ENCODE measurements around the gene MGAT5. TPM values are rescaled to one million over a fixed set of nuclear protein-coding genes. Genes with fewer than 3 reads are reported as not detected.

Gene MGAT5
- total RNA-seq, 1 donor from 2014 or later, result 58.8 TPM

GRCh38 chr2:134225173-134225572 is 28.7 kb upstream of the MGAT5 start:
- no peak for TF ChIP-seq CTCF (IDR thresholded peaks at IDR 0.05; ENCODE audit: partially characterized antibody, unreplicated experiment)
- no peak for DNase-seq
- Mint-ChIP-seq H3K4me3 (ENCODE audit: unreplicated experiment) (no peak overlapping the region), H3K4me1 (ENCODE audit: low read depth, unreplicated experiment) (peaks cover 10% of the 10 kb centered on the region), H3K27ac (ENCODE audit: unreplicated experiment) (no peak overlapping the region), H3K9me3 (ENCODE audit: unreplicated experiment) (peaks cover 5% of the 10 kb centered on the region), H3K27me3 (ENCODE audit: unreplicated experiment) (no peaks in the 10 kb centered on the region), H3K36me3 (ENCODE audit: unreplicated experiment) (peaks cover 13% of the 10 kb centered on the region)

- Mint-ChIP-seq H3K4me3 (ENCODE audit: unreplicated experiment) (no peak overlapping the region), H3K27ac (ENCODE audit: unreplicated experiment) (no peak overlapping the region), H3K36me3 (ENCODE audit: unreplicated experiment) (peaks cover 13% of the 10 kb centered on the region), H3K9me3 (ENCODE audit: unreplicated experiment) (peaks cover 5% of the 10 kb centered on the region), H3K4me1 (ENCODE audit: low read depth, unreplicated experiment) (peaks cover 6% of the 10 kb centered on the region), H3K27me3 (ENCODE audit: unreplicated experiment) (no peaks in the 10 kb centered on the region)
- DNase-seq, result no peak
- TF ChIP-seq CTCF (IDR thresholded peaks at IDR 0.05; ENCODE audit: partially characterized antibody, unreplicated experiment), result no peak
Measured at GRCh38 chr2:134225841-134226240, 28.0 kb upstream of the MGAT5 start.

GRCh38 chr2:134226601-134227000 is 27.3 kb upstream of the MGAT5 start:
- H3K9me3 Mint-ChIP-seq (ENCODE audit: unreplicated experiment), result peaks cover 5% of the 10 kb centered on the region
- no peaks in the 10 kb centered on the region for H3K4me1 Mint-ChIP-seq (ENCODE audit: low read depth, unreplicated experiment)
- no peak overlapping the region for H3K27ac Mint-ChIP-seq (ENCODE audit: unreplicated experiment)
- DNase-seq, result no peak
- TF ChIP-seq CTCF (IDR thresholded peaks at IDR 0.05; ENCODE audit: partially characterized antibody, unreplicated experiment), result no peak
- H3K27me3 Mint-ChIP-seq (ENCODE audit: unreplicated experiment), result no peaks in the 10 kb centered on the region
- peaks cover 13% of the 10 kb centered on the region for H3K36me3 Mint-ChIP-seq (ENCODE audit: unreplicated experiment)
- no peak overlapping the region for H3K4me3 Mint-ChIP-seq (ENCODE audit: unreplicated experiment)

- Mint-ChIP-seq H3K9me3 (ENCODE audit: unreplicated experiment) (peaks cover 5% of the 10 kb centered on the region), H3K27me3 (ENCODE audit: unreplicated experiment) (no peaks in the 10 kb centered on the region), H3K4me3 (ENCODE audit: unreplicated experiment) (no peak overlapping the region), H3K36me3 (ENCODE audit: unreplicated experiment) (peaks cover 13% of the 10 kb centered on the region), H3K27ac (ENCODE audit: unreplicated experiment) (no peak overlapping the region), H3K4me1 (ENCODE audit: low read depth, unreplicated experiment) (no peaks in the 10 kb centered on the region)
- no peak for DNase-seq
- TF ChIP-seq CTCF (IDR thresholded peaks at IDR 0.05; ENCODE audit: partially characterized antibody, unreplicated experiment), result no peak
Measured at GRCh38 chr2:134227666-134228065, 26.2 kb upstream of the MGAT5 start.

GRCh38 chr2:134228493-134228903 is 25.4 kb upstream of the MGAT5 start:
- H3K36me3 Mint-ChIP-seq (ENCODE audit: unreplicated experiment), result peaks cover 13% of the 10 kb centered on the region
- TF ChIP-seq CTCF (IDR thresholded peaks at IDR 0.05; ENCODE audit: partially characterized antibody, unreplicated experiment), result peak; percentile 70
- peaks cover 5% of the 10 kb centered on the region for H3K9me3 Mint-ChIP-seq (ENCODE audit: unreplicated experiment)
- no peak overlapping the region for H3K27ac Mint-ChIP-seq (ENCODE audit: unreplicated experiment)
- H3K4me3 Mint-ChIP-seq (ENCODE audit: unreplicated experiment), result no peak overlapping the region
- DNase-seq, result no peak
- no peaks in the 10 kb centered on the region for H3K27me3 Mint-ChIP-seq (ENCODE audit: unreplicated experiment)
- H3K4me1 Mint-ChIP-seq (ENCODE audit: low read depth, unreplicated experiment), result no peaks in the 10 kb centered on the region

All from glutamatergic neuron (in vitro differentiated cells).